ENCODE data around the gene LTA.

LTA gene

GRCh38 chr6:31568537-31568961 is 3.5 kb upstream of the LTA start:
- in situ Hi-C loops (cut with HindIII; ENCODE audit: low sequenced_read_pairs) = no loop called here

- in situ Hi-C loops (cut with HindIII; ENCODE audit: low sequenced_read_pairs) = no loop called here
Measured at GRCh38 chr6:31569861-31570536, 2.1 kb upstream of the LTA start.

- in situ Hi-C loops (cut with HindIII; ENCODE audit: low sequenced_read_pairs) = no loop called here
Measured at GRCh38 chr6:31573239-31574105, 1.4 kb downstream of the LTA start.

GRCh38 chr6:31574106-31575061 is 2.3 kb downstream of the LTA start:
- in situ Hi-C loops (cut with HindIII; ENCODE audit: low sequenced_read_pairs) = no loop called here

DNA sequence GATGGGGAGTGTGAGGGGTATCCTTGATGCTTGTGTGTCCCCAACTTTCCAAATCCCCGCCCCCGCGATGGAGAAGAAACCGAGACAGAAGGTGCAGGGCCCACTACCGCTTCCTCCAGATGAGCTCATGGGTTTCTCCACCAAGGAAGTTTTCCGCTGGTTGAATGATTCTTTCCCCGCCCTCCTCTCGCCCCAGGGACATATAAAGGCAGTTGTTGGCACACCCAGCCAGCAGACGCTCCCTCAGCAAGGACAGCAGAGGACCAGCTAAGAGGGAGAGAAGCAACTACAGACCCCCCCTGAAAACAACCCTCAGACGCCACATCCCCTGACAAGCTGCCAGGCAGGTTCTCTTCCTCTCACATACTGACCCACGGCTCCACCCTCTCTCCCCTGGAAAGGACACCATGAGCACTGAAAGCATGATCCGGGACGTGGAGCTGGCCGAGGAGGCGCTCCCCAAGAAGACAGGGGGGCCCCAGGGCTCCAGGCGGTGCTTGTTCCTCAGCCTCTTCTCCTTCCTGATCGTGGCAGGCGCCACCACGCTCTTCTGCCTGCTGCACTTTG is 3.3 kb downstream of the LTA start, which contains the start of gene TNF:
Gene TNF, plus strand, starts transcription at position 231 of the 567 bp plus-strand sequence. Its CDS starts 177 bp downstream, at position 408.
- in situ Hi-C loops (cut with HindIII; ENCODE audit: low sequenced_read_pairs) = no loop called here

DNA sequence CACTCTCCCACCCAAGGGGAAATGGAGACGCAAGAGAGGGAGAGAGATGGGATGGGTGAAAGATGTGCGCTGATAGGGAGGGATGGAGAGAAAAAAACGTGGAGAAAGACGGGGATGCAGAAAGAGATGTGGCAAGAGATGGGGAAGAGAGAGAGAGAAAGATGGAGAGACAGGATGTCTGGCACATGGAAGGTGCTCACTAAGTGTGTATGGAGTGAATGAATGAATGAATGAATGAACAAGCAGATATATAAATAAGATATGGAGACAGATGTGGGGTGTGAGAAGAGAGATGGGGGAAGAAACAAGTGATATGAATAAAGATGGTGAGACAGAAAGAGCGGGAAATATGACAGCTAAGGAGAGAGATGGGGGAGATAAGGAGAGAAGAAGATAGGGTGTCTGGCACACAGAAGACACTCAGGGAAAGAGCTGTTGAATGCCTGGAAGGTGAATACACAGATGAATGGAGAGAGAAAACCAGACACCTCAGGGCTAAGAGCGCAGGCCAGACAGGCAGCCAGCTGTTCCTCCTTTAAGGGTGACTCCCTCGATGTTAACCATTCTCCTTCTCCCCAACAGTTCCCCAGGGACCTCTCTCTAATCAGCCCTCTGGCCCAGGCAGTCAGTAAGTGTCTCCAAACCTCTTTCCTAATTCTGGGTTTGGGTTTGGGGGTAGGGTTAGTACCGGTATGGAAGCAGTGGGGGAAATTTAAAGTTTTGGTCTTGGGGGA is 4.0 kb downstream of the LTA start:
- in situ Hi-C loops (cut with HindIII; ENCODE audit: low sequenced_read_pairs) = no loop called here

GRCh38 chr6:31576897-31577578 is 4.9 kb downstream of the LTA start:
- in situ Hi-C loops (cut with HindIII; ENCODE audit: low sequenced_read_pairs) = no loop called here

DNA sequence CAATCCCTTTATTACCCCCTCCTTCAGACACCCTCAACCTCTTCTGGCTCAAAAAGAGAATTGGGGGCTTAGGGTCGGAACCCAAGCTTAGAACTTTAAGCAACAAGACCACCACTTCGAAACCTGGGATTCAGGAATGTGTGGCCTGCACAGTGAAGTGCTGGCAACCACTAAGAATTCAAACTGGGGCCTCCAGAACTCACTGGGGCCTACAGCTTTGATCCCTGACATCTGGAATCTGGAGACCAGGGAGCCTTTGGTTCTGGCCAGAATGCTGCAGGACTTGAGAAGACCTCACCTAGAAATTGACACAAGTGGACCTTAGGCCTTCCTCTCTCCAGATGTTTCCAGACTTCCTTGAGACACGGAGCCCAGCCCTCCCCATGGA is 5.5 kb downstream of the LTA start:
- in situ Hi-C loops (cut with HindIII; ENCODE audit: low sequenced_read_pairs) = no loop called here

DNA sequence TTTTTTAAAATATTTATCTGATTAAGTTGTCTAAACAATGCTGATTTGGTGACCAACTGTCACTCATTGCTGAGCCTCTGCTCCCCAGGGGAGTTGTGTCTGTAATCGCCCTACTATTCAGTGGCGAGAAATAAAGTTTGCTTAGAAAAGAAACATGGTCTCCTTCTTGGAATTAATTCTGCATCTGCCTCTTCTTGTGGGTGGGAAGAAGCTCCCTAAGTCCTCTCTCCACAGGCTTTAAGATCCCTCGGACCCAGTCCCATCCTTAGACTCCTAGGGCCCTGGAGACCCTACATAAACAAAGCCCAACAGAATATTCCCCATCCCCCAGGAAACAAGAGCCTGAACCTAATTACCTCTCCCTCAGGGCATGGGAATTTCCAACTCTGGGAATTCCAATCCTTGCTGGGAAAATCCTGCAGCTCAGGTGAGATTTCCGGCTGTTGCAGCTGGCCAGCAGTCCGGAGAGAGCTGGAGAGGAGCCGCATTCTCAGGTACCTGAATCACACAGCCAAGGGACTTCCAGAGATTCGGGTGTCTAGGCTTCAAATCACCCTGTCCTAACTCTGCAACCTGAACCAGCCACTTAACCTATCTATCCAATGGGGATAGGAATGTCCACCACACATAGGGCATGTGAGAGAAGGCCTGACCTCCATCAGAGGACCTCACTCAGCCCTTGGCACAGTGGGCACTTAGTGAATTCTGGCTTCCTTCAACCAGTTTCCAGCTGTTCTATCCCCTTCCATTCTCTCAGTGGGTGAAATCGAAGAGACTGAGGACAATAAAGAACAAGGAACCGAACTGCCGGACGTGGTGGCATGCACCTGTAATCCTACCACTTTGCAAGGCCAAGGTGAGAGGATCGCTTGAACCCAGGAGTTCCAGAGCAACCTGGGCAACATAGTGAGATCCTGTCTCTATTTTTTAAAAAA is 6.4 kb downstream of the LTA start:
- in situ Hi-C loops (cut with HindIII; ENCODE audit: low sequenced_read_pairs) = no loop called here

GRCh38 chr6:31579119-31579505 is 7.0 kb downstream of the LTA start:
- in situ Hi-C loops (cut with HindIII; ENCODE audit: low sequenced_read_pairs) = no loop called here

GRCh38 chr6:31579546-31580437 is 7.7 kb downstream of the LTA start:
- in situ Hi-C loops (cut with HindIII; ENCODE audit: low sequenced_read_pairs) = no loop called here

DNA sequence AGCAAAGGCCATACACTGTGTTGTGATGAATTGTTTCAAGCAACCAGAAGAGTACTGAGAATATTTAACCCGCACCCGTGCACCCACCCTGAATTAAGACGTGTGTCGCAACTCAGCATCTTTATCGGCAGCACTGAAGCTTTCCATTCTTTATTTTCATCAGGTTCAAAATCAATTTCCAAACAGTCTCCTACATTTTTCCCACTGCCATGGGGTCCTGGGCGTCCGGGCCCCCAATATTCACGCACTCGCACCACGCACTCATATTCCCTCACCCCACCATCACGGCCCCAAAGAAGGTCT is 8.3 kb downstream of the LTA start:
- in situ Hi-C loops (cut with HindIII; ENCODE audit: low sequenced_read_pairs) = no loop called here

DNA sequence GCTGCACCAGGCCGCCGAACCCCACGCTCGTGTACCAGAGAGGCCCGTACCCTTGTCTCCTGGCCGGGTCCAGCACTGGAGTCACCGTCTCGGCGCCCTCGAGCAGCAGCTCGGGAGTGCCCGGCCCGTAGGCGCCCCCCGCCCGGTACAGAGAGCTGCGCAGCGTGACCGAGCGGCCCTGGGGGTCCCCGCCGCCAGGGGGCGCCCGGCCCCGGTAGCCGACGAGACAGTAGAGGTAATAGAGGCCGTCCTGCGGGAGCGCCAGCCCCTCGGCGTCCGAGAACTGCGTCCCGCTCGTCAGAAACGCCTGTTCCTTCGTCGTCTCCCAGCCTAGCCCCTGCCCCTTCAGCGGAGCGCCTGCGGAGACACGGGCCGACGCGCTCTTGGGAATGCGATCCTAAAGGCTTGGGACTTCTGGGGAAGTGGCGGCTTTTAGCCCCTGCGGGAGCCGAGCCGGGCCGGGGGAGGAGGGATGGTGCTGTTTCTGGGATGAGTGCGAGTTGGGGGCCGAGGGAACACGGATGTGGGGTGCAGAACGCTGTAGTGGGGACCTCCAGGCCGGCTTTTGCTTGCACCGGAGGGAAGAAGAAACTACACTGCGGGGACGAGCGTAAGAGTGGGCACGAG is 8.8 kb downstream of the LTA start:
- in situ Hi-C loops (cut with HindIII; ENCODE audit: low sequenced_read_pairs) = no loop called here

GRCh38 chr6:31581434-31582229 is 9.5 kb downstream of the LTA start:
- in situ Hi-C loops (cut with HindIII; ENCODE audit: low sequenced_read_pairs) = no loop called here

- in situ Hi-C loops (cut with HindIII; ENCODE audit: low sequenced_read_pairs) = no loop called here
Measured at GRCh38 chr6:31582230-31582643, 10.1 kb downstream of the LTA start, which contains the start of gene LTB. LTB (minus strand) TSS chr6:31582424; CDS start chr6:31582417, 7 bp downstream.

GRCh38 chr6:31585491-31585890 is 13.4 kb downstream of the LTA start:
- in situ Hi-C loops (cut with HindIII; ENCODE audit: low sequenced_read_pairs) = no loop called here
